Measurements from ENCODE around the gene C11orf68.

Gene C11orf68

DNA sequence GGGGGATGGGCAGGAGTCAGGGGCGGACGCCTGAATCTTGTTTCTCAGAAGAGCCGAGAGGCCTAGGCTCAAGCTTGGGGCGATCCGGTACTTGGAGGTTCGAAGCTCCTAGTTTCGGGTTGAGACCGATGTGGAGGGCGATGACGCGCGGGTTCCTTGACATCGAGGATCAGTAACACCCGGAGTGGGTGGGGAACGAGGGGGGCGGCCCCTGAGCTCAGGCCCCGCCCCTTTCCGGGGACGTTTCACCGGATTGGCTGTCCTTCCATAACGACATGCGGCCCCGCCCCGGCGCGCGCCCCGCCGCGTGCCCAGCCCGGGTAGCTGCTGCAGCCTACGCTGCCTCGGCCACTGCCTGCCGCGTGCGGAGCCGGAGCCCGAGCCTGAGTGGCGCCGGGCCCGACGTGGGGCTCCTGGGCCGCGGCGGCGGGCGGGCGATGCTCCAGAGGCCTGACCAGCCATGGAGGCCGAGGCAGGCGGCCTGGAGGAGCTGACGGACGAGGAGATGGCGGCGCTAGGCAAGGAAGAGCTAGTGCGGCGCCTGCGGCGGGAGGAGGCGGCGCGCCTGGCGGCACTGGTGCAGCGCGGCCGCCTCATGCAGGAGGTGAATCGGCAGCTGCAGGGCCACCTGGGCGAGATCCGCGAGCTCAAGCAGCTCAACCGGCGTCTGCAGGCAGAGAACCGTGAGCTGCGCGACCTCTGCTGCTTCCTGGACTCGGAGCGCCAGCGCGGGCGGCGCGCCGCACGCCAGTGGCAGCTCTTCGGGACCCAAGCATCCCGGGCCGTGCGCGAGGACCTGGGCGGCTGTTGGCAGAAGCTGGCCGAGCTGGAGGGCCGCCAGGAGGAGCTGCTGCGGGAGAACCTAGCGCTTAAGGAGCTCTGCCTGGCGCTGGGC lies 28.3 kb downstream of the C11orf68 start, which contains the start of gene CCDC85B:
CCDC85B (plus strand) TSS at position 350 of the 895 bp plus-strand sequence; CDS start at position 461, 111 bp downstream.
- peak; percentile 96 for DNase-seq (ENCODE audit: low read depth)

DNA sequence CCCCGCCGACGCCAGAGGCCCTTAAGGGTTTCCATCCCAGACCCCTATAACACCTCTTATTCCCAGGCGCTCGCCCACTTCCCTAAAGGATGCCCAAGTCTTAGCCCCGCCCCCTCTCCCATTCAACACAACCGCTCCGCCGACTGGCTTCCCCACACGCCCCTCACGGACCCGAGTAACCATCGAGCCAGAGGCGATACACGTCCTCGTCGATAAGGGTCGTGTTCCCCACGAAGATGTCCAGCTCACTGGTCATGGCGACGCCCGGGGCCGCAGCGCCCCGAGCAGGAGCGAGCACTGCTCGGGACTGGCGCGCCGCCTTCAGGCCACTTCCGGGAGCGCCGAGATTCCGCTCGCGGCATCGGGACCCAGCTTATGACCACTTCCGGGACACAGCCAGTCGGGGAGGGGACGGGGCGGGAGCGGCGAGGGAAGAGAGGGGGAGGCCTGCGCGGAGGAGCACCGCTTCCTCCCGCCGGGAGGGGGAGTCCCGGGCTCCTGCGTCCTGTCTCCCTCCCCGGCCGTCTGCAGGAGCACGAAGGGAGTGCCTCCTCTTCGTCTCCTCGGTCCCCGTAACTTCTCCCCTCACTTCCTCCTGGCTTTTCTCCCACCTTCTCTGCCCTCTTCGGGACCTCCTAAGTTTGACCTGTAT lies 30.6 kb downstream of the C11orf68 start, which contains the start of gene FIBP:
FIBP (minus strand) TSS at position 309 of the 652 bp plus-strand sequence; CDS start at position 256, 53 bp downstream.
- DNase-seq (ENCODE audit: low read depth) = peak; percentile 95

- DNase-seq (ENCODE audit: low read depth) = no peak
Observed at GRCh38 chr11:65887723-65888162, 31.1 kb downstream of the C11orf68 start.

GRCh38 chr11:65886826-65887722 lies 31.8 kb downstream of the C11orf68 start:
- no peak for DNase-seq (ENCODE audit: low read depth)

- DNase-seq (ENCODE audit: low read depth) = no peak
Observed at GRCh38 chr11:65885808-65886536, 32.9 kb downstream of the C11orf68 start.

DNA sequence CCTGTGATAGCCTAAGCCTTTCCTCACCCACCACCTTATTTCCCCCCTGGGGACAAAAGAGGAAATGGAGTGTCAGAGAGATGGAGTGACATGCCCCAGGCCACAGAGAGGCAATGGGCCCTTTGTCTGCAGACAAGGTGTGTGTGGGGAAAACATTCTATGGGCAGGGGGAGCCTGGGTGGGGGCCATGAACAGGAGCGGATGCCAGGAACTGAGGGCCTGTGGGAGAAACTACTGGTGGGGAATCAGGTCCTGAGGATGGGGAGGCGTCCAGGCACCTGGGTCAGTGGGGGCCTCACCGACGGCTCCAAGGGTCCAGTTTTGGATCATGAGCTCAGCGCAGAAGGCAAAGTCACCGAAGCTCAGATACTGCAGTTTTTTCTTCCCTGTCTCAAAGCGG lies 33.6 kb downstream of the C11orf68 start:
- no peak for DNase-seq (ENCODE audit: low read depth)

DNA sequence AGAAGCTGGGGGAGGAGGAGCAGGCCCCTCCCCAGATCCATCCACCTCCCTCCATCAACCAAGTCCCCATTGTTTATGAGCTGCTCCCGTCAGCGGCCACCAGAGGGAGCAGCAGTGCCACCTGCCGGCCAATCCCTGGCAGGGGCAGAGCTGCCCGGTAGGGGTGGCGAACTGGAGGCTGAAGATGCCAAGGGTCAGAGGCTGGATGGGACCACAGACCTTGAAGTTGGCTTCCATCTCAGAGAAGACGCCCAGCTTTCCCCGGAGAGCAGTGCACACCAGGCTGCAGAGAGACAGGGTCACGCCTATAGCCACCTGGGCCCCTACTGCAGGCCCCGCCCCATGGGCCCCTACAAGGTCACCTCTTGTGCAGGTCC lies 34.2 kb downstream of the C11orf68 start:
- peak; percentile 77 for DNase-seq (ENCODE audit: low read depth)

DNA sequence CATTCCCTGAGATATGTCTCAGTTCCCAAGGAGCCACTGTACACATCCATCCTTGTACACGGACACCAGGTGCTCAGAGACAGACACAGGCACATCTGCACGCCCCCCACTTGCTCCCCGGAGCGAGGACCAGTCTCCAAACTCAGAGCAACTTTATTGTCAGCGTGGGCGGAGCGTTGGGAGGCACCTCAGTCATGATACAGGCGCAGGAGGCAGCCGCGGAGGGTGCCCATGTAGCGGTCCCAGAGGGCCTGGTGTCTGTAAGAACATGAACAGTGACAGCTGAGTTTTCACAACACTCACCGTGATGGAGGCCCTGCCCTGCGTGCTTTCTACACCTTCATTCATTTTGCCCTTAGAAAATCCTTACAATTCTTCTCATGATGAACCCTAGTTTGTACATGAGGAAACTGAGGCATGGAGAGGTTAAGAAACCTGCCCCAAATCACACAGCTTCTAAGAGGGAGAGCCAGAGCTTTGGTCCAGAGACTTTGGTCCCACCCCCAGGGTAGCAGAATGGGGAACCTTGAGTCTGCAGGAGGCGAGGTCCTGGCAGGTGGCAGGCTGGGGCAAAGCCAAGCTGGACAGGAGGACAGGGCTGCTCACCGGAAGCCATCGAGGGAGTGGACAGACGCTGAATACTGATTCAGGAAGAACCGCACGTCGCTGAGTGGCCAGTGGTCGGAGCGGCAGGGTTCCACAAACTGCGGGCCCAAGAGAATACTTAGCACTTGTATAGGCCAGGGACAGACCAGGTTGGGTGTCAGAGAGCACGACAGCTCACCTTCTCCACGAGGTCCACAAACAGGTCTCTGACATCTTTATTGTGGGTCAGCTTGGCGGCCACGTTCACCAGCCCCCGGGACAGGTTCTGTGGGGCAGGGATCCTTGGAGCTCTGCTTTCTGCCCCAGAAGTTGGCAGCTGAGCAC lies 34.8 kb downstream of the C11orf68 start:
- DNase-seq (ENCODE audit: low read depth) = no peak

- DNase-seq (ENCODE audit: low read depth) = no peak
Observed at GRCh38 chr11:65883058-65883761, 35.7 kb downstream of the C11orf68 start.

GRCh38 chr11:65882120-65883057 lies 36.5 kb downstream of the C11orf68 start:
- DNase-seq (ENCODE audit: low read depth) = no peak

GRCh38 chr11:65880844-65881421 lies 37.9 kb downstream of the C11orf68 start:
- no peak for DNase-seq (ENCODE audit: low read depth)

DNA sequence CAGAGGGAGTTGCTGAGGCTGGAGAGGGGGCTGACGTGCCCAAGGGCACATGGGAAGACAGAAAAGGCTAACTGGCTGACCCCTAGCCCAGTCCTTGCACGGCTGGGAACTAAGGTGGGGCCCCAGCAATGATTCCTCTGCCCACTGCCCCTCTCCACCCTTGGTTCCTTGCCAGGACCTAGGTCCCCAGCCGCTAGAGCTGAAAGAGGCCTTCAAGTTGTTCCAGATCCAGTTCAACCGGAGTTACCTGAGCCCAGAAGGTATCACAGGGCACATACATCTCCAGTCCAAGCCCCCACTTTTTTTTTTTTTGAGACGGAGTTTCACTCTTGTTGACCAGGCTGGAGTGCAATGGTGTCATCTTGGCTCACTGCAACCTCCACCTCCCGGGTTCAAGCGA lies 38.8 kb downstream of the C11orf68 start:
- no peak for DNase-seq (ENCODE audit: low read depth)

- peak; percentile 40 for DNase-seq (ENCODE audit: low read depth)
Observed at GRCh38 chr11:65879617-65880016, 39.2 kb downstream of the C11orf68 start, which contains the start of gene CTSW. Gene CTSW, plus strand, starts transcription at chr11:65879837. Its CDS starts 18 bp downstream, at chr11:65879855.

- DNase-seq (ENCODE audit: low read depth) = peak; percentile 94
Observed at GRCh38 chr11:65873318-65874156, 45.3 kb downstream of the C11orf68 start.

GRCh38 chr11:65872586-65873317 lies 46.1 kb downstream of the C11orf68 start, which contains the start of gene EFEMP2:
Gene EFEMP2, minus strand, starts transcription at chr11:65872800. Its CDS starts 446 bp downstream, at chr11:65872354.
- DNase-seq (ENCODE audit: low read depth) = no peak
